NT2/D1 (cell line): ENCODE measurements around the gene ZFYVE19.

Experiments used
- SUZ12 ChIP-seq: IDR thresholded peaks from 2 replicates; pipeline ENCODE4 v1.6.1; 2011; ENCODE audit not compliant: insufficient read length, insufficient read depth; ENCODE audit errors: extremely low read depth
- YY1 ChIP-seq: IDR thresholded peaks from 2 replicates; pipeline ENCODE4 v1.6.1; 2011; ENCODE audit not compliant: insufficient read length, insufficient read depth
- ZNF274 ChIP-seq: IDR thresholded peaks from 2 replicates; pipeline ENCODE4 v1.6.1; 2011; ENCODE audit warnings: mild to moderate bottlenecking, low read depth, low read length

DNA sequence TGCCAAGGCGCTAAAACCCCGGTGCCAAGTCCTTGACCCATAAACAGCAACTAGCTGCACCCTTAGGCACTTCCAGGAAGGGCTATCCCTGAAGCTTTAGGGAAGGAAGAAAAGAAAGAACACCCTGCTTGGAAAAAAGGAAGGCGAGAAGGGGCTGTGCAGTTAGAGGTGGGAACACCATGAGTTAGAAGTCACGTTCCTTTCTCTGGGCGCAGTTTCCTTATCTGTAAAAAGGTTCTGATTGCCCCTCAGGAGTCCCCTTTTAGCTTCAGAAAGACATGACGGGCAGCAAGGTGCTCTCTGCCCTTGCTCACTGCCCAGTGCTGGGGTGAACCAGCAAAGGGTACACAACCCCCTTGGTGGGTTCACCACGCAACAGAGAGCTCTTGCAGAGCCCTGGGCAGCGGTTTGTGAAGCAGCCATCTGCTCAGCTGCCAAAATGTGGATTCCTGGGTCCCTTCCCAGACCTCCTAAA lies 42.2 kb upstream of the ZFYVE19 start:
- TF ChIP-seq YY1 (no peak), ZNF274 (no peak), SUZ12 (no peak)
